Right renal cortex interstitium (tissue), 3 donors: ENCODE measurements around the gene PPRC1. TPM values are rescaled to one million over a fixed set of nuclear protein-coding genes. Genes with fewer than 3 reads are reported as not detected.

Source experiments
- DNase-seq, 3 donors: peaks; one replicate each; pipeline ENCODE4 v3.0.0-alpha.2; 2013; ENCODE audit warnings: low read depth in 3 of 3, low spot score in 2 of 3
- polyA plus RNA-seq, 3 donors: library from polyadenylated mRNA; unstranded; fragments of 120-200 nt; gene quantifications; one replicate each; pipeline ENCODE4 v1.2.1, GENCODE V29; 2013; ENCODE audit not compliant: insufficient read length in 3 of 3

PPRC1 gene
- polyA plus RNA-seq = 10 to 100 TPM; 30.0 to 31.6 (median 31.1) TPM

GRCh38 chr10:102132563-102133372 is at the start of gene PPRC1:
PPRC1 (plus strand) TSS chr10:102133040; CDS start chr10:102133069, 29 bp downstream.
- DNase-seq = peak; percentile 96 to 98 (median 98)

- DNase-seq = no peak
Observed at GRCh38 chr10:102083541-102083940, 49.3 kb upstream of the PPRC1 start.

GRCh38 chr10:102085336-102085735 is 47.5 kb upstream of the PPRC1 start:
- no peak for DNase-seq

GRCh38 chr10:102086196-102086595 is 46.6 kb upstream of the PPRC1 start:
- no peak for DNase-seq

- DNase-seq = no peak
Observed at GRCh38 chr10:102090772-102091171, 42.1 kb upstream of the PPRC1 start.

GRCh38 chr10:102096449-102096848 is 36.4 kb upstream of the PPRC1 start:
- DNase-seq = no peak

GRCh38 chr10:102101152-102101551 is 31.7 kb upstream of the PPRC1 start:
- no peak for DNase-seq

- DNase-seq = no peak
Observed at GRCh38 chr10:102102421-102102820, 30.4 kb upstream of the PPRC1 start.

- no peak for DNase-seq
Observed at GRCh38 chr10:102106998-102107397, 25.8 kb upstream of the PPRC1 start.

GRCh38 chr10:102109166-102110116 is 23.4 kb upstream of the PPRC1 start:
- no peak for DNase-seq

GRCh38 chr10:102111276-102111675 is 21.6 kb upstream of the PPRC1 start:
- DNase-seq = no peak

- DNase-seq = no peak
Observed at GRCh38 chr10:102112210-102112817, 20.5 kb upstream of the PPRC1 start.

- DNase-seq = no peak
Observed at GRCh38 chr10:102113261-102113955, 19.4 kb upstream of the PPRC1 start.

- DNase-seq = no peak
Observed at GRCh38 chr10:102113956-102114857, 18.6 kb upstream of the PPRC1 start.

- DNase-seq = peak in 2 of 3 donors; percentile 76 to 79
Observed at GRCh38 chr10:102114861-102115618, 17.8 kb upstream of the PPRC1 start.

- no peak for DNase-seq
Observed at GRCh38 chr10:102115775-102116174, 17.1 kb upstream of the PPRC1 start.

- no peak for DNase-seq
Observed at GRCh38 chr10:102116656-102117055, 16.2 kb upstream of the PPRC1 start.

- DNase-seq = peak in 1 of 3 donors; percentile 67
Observed at GRCh38 chr10:102117391-102118159, 15.3 kb upstream of the PPRC1 start.
